Measurements from ENCODE around the gene SEC61A2. TPM values are rescaled to one million over a fixed set of nuclear protein-coding genes. Genes with fewer than 3 reads are reported as not detected.
A peak's percentile ranks its signal among the peaks of the same experiment; 100 is the strongest.

The SEC61A2 gene
- polyA plus RNA-seq, 3 donors = 0.30 to 3.4 (median 0.98) TPM

DNA sequence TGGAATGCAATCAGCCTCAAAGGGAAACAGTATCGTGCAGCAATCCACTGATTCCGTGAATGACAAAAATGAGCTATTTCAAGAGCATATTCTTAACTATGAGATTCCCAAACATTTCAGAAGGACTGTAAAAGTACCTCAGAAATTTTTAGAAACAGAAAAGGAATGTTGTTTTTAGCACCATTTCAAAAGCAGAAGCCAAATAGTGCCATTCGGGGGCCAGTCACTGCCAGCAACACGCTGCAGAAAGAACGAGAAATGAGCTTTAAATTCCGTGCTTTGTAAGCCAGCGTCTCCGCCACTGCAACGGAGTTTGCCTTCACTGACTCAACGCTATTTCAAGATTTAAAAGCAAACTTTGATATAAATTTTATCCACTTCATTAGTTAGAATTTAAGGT is 59.9 kb downstream of the SEC61A2 start:
- intact Hi-C loops (cut with micrococcal nuclease) = no loop called here
- Mint-ChIP-seq H3K27me3 (ENCODE audit: low read depth in 3 of 3) (no peaks in the 10 kb centered on the region), H3K9me3 (peaks cover 0 to 6% (median 3%) of the 10 kb centered on the region in 7 donors), H3K36me3 (peaks cover 45 to 46% of the 10 kb centered on the region in 2 donors), H3K4me1 (peaks cover 43% of the 10 kb centered on the region), H3K27ac (no peak overlapping the region), H3K4me3 (no peak overlapping the region)
- 94% methylated on average over 5 of the region's 10 CpGs for WGBS (ENCODE audit: insufficient coverage)
- Histone ChIP-seq H3K4me1 (ENCODE audit: control insufficient read depth in 1 of 2, insufficient read depth in 2 of 2, low read length in 2 of 2) (peaks cover 13 to 20% of the 10 kb centered on the region in 2 donors), H3K9ac (ENCODE audit: insufficient read depth, low read length, poor library complexity, severe bottlenecking) (no peak overlapping the region), H3K4me2 (replicated peaks; ENCODE audit: extremely low read depth, low read length, poor library complexity, severe bottlenecking) (no peak overlapping the region), H3K36me3 (replicated peaks in 1 of 2; ENCODE audit: control insufficient read depth in 1 of 2, insufficient read depth in 2 of 2, low read length in 2 of 2) (peaks cover 11 to 23% of the 10 kb centered on the region in 2 donors), H3K27me3 (ENCODE audit: control insufficient read depth in 2 of 2, insufficient read depth in 2 of 2, low read length in 2 of 2) (no peaks in the 10 kb centered on the region), H3K79me2 (ENCODE audit: insufficient read depth, low read length) (peaks cover 65% of the 10 kb centered on the region), H3K9me3 (replicated peaks in 1 of 2; ENCODE audit: control insufficient read depth in 1 of 2, insufficient read depth in 1 of 2, low read length in 2 of 2) (no peaks in the 10 kb centered on the region), H4K20me1 (ENCODE audit: insufficient read depth, low read length) (peaks cover 42% of the 10 kb centered on the region), H3K4me3 (replicated peaks in 1 of 3; ENCODE audit: low read depth in 2 of 3, low read length in 3 of 3) (no peak overlapping the region), H2AFZ (ENCODE audit: insufficient read depth, low read depth, low read length, poor library complexity, severe bottlenecking) (no peak overlapping the region), H3K27ac (ENCODE audit: low read depth in 1 of 2, low read length in 2 of 2) (no peak overlapping the region)
- TF ChIP-seq CTCF (IDR thresholded peaks at IDR 0.05) = no peak
- DNase-seq = no peak

DNA sequence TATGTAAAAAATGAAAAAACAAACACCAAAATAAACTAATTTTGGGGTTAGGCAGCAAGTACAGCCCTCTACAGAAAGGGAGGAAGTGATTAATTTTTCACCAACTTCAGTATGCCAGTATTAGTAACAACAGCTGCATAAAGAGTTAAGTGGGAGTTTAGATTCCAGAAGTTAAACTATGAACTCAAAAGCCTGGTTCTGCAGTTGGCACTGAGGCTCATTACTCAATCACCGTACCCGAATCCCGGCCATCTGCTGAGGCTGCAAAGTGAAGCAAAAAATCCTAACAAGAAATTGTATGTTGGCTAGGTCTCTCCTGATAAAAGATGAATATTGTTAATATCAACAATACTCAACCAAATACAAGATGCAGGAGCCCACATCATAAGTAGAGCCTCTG is 62.2 kb downstream of the SEC61A2 start:
- Histone ChIP-seq H3K4me3 (replicated peaks in 1 of 3; ENCODE audit: low read depth in 2 of 3, low read length in 3 of 3) (no peak overlapping the region), H2AFZ (ENCODE audit: insufficient read depth, low read depth, low read length, poor library complexity, severe bottlenecking) (no peak overlapping the region), H3K4me2 (replicated peaks; ENCODE audit: extremely low read depth, low read length, poor library complexity, severe bottlenecking) (no peak overlapping the region), H4K20me1 (ENCODE audit: insufficient read depth, low read length) (peaks cover 42% of the 10 kb centered on the region), H3K9ac (ENCODE audit: insufficient read depth, low read length, poor library complexity, severe bottlenecking) (no peak overlapping the region), H3K4me1 (ENCODE audit: control insufficient read depth in 1 of 2, insufficient read depth in 2 of 2, low read length in 2 of 2) (peaks cover 25 to 36% of the 10 kb centered on the region in 2 donors), H3K36me3 (replicated peaks in 1 of 2; ENCODE audit: control insufficient read depth in 1 of 2, insufficient read depth in 2 of 2, low read length in 2 of 2) (peaks cover 0 to 3% of the 10 kb centered on the region in 2 donors), H3K27me3 (ENCODE audit: control insufficient read depth in 2 of 2, insufficient read depth in 2 of 2, low read length in 2 of 2) (no peaks in the 10 kb centered on the region), H3K9me3 (replicated peaks in 1 of 2; ENCODE audit: control insufficient read depth in 1 of 2, insufficient read depth in 1 of 2, low read length in 2 of 2) (no peaks in the 10 kb centered on the region), H3K27ac (ENCODE audit: low read depth in 1 of 2, low read length in 2 of 2) (no peak overlapping the region), H3K79me2 (ENCODE audit: insufficient read depth, low read length) (peaks cover 82% of the 10 kb centered on the region)
- H3K27ac Mint-ChIP-seq = peak overlapping the region in 3 of 7 donors; percentile 1 to 66 (median 9)
- no peak for TF ChIP-seq CTCF (IDR thresholded peaks at IDR 0.05)
- H3K36me3 Mint-ChIP-seq = peaks cover 25 to 28% of the 10 kb centered on the region in 2 donors
- peaks cover 56% of the 10 kb centered on the region for H3K4me1 Mint-ChIP-seq
- H3K4me3 Mint-ChIP-seq = no peak overlapping the region
- WGBS (ENCODE audit: insufficient coverage) = no CpG with 5 or more reads among the region's 3 CpGs
- DNase-seq = no peak
- no peaks in the 10 kb centered on the region for H3K27me3 Mint-ChIP-seq (ENCODE audit: low read depth in 3 of 3)
- intact Hi-C loops (cut with micrococcal nuclease) = loop anchor here in 1 of 2 donors (10.0 kb wide), 1 partner anchor 147 kb away; the partner anchor contains the start of gene UPF2
- H3K9me3 Mint-ChIP-seq = peaks cover 0 to 6% (median 3%) of the 10 kb centered on the region in 7 donors

All from CD14-positive monocyte (primary cell).